K562 (cell line): Measurements from ENCODE around the gene MAP2K6. TPM values are rescaled to one million over a fixed set of nuclear protein-coding genes. Genes with fewer than 3 reads are reported as not detected.

ENCODE experiments used
- ZNF589 ChIP-seq: fragments of 200-800 bp; sonication (Bioruptor generic); IDR thresholded peaks from 2 replicates; pipeline ENCODE4 v1.6.1; 2016; ENCODE audit warnings: low read depth, missing genetic modification characterization, missing compliant biosample characterization
- polyA plus RNA-seq, 8 experiments: library from polyadenylated mRNA; depleted of rRNA in 4 of 8; stranded (reverse) in 5 of 8; unstranded in 3 of 8; fragments of >200 nt; fragmentation: Nextera tagmentation in 2 of 8; fragmentation: Illumina TruSeq in 1 of 8; extraction: Ambion mirVana in 2 of 8; extraction: Trizol in 1 of 8; gene quantifications; 2 replicates each; pipeline versions ENCODE4 v1.2.1 to v1.2.3, GENCODE V29; 2011 to 2014; ENCODE audit warnings: inconsistent platforms in 1 of 8, missing spikeins in 1 of 8
- total RNA-seq, 7 experiments: library from RNA; depleted of rRNA in 6 of 7; stranded (reverse); fragments of >200 nt in 6 of 7; fragmentation: Illumina TruSeq in 2 of 7; extraction: Trizol in 2 of 7; gene quantifications; 2 replicates each; pipeline versions ENCODE4 v1.2.1 to v1.2.3, GENCODE V29; 2011 to 2021; ENCODE audit warnings: low replicate concordance in 1 of 7
- TF ChIP-seq, protein P1 (sequence below): fragments of 200-600 bp; sonication (generic); IDR thresholded peaks from one replicate; pipeline ENCODE4 v1.6.1; 2012; ENCODE audit warnings: mild to moderate bottlenecking, low read depth, low read length, inconsistent platforms

The MAP2K6 gene
- total and polyA plus RNA-seq, 9 of the 15 experiments (the other 6 are each of a cell fraction or from before 2014, with no cell fraction given), result 0.07 to 0.13 TPM; not detected in 7

DNA sequence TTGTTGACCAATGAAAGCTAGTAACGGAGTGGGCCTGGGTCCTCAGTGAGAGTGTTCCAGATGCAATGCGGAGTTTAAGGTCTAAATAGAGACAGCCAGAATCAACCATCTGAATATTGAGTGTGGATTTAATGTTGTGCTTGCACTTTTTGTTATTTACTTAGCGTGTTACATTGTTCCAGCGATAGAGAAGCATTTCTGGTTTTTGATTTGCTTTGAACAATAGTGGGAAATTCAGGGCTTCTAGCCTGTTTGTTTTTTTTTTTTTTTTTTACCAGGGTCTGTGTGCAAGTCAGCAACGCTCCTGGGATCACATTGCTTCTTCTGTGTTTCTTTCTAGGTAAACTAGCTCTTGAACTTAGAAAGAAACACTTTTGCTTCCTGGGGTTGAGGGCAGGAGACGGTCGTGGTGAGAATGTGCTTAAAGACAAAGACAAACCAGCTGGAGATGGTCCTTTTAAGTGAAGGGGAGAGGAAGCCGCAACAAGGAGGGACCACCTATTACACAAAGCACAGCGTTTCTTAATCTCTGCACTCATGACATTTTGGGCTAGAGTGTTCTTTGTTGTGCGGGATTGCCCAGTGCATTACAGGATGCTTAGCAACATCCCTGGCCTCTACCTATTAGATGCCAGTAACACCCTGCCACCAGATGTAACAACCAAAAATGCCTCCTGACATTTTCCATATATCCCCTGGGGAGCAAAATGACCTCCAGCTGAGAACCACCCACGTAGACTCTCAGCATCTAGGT is 119.2 kb downstream of the MAP2K6 start (continued):
- TF ChIP-seq, protein P1, sequence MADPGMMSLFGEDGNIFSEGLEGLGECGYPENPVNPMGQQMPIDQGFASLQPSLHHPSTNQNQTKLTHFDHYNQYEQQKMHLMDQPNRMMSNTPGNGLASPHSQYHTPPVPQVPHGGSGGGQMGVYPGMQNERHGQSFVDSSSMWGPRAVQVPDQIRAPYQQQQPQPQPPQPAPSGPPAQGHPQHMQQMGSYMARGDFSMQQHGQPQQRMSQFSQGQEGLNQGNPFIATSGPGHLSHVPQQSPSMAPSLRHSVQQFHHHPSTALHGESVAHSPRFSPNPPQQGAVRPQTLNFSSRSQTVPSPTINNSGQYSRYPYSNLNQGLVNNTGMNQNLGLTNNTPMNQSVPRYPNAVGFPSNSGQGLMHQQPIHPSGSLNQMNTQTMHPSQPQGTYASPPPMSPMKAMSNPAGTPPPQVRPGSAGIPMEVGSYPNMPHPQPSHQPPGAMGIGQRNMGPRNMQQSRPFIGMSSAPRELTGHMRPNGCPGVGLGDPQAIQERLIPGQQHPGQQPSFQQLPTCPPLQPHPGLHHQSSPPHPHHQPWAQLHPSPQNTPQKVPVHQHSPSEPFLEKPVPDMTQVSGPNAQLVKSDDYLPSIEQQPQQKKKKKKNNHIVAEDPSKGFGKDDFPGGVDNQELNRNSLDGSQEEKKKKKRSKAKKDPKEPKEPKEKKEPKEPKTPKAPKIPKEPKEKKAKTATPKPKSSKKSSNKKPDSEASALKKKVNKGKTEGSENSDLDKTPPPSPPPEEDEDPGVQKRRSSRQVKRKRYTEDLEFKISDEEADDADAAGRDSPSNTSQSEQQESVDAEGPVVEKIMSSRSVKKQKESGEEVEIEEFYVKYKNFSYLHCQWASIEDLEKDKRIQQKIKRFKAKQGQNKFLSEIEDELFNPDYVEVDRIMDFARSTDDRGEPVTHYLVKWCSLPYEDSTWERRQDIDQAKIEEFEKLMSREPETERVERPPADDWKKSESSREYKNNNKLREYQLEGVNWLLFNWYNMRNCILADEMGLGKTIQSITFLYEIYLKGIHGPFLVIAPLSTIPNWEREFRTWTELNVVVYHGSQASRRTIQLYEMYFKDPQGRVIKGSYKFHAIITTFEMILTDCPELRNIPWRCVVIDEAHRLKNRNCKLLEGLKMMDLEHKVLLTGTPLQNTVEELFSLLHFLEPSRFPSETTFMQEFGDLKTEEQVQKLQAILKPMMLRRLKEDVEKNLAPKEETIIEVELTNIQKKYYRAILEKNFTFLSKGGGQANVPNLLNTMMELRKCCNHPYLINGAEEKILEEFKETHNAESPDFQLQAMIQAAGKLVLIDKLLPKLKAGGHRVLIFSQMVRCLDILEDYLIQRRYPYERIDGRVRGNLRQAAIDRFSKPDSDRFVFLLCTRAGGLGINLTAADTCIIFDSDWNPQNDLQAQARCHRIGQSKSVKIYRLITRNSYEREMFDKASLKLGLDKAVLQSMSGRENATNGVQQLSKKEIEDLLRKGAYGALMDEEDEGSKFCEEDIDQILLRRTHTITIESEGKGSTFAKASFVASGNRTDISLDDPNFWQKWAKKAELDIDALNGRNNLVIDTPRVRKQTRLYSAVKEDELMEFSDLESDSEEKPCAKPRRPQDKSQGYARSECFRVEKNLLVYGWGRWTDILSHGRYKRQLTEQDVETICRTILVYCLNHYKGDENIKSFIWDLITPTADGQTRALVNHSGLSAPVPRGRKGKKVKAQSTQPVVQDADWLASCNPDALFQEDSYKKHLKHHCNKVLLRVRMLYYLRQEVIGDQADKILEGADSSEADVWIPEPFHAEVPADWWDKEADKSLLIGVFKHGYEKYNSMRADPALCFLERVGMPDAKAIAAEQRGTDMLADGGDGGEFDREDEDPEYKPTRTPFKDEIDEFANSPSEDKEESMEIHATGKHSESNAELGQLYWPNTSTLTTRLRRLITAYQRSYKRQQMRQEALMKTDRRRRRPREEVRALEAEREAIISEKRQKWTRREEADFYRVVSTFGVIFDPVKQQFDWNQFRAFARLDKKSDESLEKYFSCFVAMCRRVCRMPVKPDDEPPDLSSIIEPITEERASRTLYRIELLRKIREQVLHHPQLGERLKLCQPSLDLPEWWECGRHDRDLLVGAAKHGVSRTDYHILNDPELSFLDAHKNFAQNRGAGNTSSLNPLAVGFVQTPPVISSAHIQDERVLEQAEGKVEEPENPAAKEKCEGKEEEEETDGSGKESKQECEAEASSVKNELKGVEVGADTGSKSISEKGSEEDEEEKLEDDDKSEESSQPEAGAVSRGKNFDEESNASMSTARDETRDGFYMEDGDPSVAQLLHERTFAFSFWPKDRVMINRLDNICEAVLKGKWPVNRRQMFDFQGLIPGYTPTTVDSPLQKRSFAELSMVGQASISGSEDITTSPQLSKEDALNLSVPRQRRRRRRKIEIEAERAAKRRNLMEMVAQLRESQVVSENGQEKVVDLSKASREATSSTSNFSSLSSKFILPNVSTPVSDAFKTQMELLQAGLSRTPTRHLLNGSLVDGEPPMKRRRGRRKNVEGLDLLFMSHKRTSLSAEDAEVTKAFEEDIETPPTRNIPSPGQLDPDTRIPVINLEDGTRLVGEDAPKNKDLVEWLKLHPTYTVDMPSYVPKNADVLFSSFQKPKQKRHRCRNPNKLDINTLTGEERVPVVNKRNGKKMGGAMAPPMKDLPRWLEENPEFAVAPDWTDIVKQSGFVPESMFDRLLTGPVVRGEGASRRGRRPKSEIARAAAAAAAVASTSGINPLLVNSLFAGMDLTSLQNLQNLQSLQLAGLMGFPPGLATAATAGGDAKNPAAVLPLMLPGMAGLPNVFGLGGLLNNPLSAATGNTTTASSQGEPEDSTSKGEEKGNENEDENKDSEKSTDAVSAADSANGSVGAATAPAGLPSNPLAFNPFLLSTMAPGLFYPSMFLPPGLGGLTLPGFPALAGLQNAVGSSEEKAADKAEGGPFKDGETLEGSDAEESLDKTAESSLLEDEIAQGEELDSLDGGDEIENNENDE, result no peak
- no peak for TF ChIP-seq ZNF589 (CRISPR knock-in tag)
- TF ChIP-seq, all 486 proteins: peak for 0
